Loucy (cell line): Measurements from ENCODE around the gene KRTAP17-1.

Source experiments
- H2AFZ ChIP-seq: fragments of 200-600 bp; sonication (generic); 2 replicates; pipeline ENCODE4 v1.6.0; 2016; ENCODE audit warnings: antibody characterized with exemption, mild to moderate bottlenecking, low read length, moderate library complexity
- H3F3A ChIP-seq: fragments of 200-600 bp; 2 replicates; pipeline ENCODE4 v1.6.0; 2016; ENCODE audit warnings: antibody characterized with exemption, low read depth, mild to moderate bottlenecking
- H3K27me3 ChIP-seq: fragments of 200-600 bp; sonication (generic); 2 replicates; pipeline ENCODE4 v1.6.1; 2014; ENCODE audit warnings: low read length, mild to moderate bottlenecking; ENCODE audit not compliant: insufficient read depth, poor library complexity, severe bottlenecking
- H3K36me3 ChIP-seq: fragments of 200-600 bp; sonication (generic); 2 replicates; pipeline ENCODE4 v1.6.1; 2016; ENCODE audit warnings: low read length; ENCODE audit not compliant: insufficient read depth
- H3K4me1 ChIP-seq: fragments of 200-600 bp; sonication (generic); 2 replicates; pipeline ENCODE4 v1.5.1; 2014; ENCODE audit warnings: low read length, mild to moderate bottlenecking; ENCODE audit not compliant: insufficient read depth, poor library complexity, severe bottlenecking
- H3K4me2 ChIP-seq: fragments of 200-600 bp; sonication (generic); 2 replicates; pipeline ENCODE4 v1.6.0; 2014; ENCODE audit warnings: antibody characterized with exemption, low read length, low read depth, mild to moderate bottlenecking; ENCODE audit not compliant: poor library complexity, severe bottlenecking
- H3K4me3 ChIP-seq: fragments of 200-600 bp; sonication (generic); 2 replicates; pipeline ENCODE4 v1.5.1; 2014; ENCODE audit warnings: low read length, mild to moderate bottlenecking, mixed read lengths; ENCODE audit not compliant: poor library complexity, severe bottlenecking
- H3K79me2 ChIP-seq: fragments of 200-600 bp; sonication (generic); 2 replicates; pipeline ENCODE4 v1.6.1; 2014; ENCODE audit warnings: low read length; ENCODE audit not compliant: insufficient read depth
- H3K9ac ChIP-seq: fragments of 200-600 bp; sonication (generic); 2 replicates; pipeline ENCODE4 v1.6.0; 2014; ENCODE audit warnings: mild to moderate bottlenecking, low read depth, low read length, moderate library complexity; ENCODE audit not compliant: poor library complexity, severe bottlenecking
- H3K9me2 ChIP-seq: fragments of 200-600 bp; sonication (generic); replicated peaks from 2 replicates; pipeline ENCODE4 v1.6.1; 2016; ENCODE audit warnings: low read depth, low read length, mixed read lengths
- H3K9me3 ChIP-seq: fragments of 200-600 bp; sonication (generic); 2 replicates; pipeline ENCODE4 v1.6.1; 2014; ENCODE audit warnings: mild to moderate bottlenecking, antibody characterized with exemption, low read length, low read depth; ENCODE audit not compliant: insufficient read depth
- H4K20me1 ChIP-seq: fragments of 200-600 bp; sonication (generic); 2 replicates; pipeline ENCODE4 v1.6.0; 2014; ENCODE audit warnings: antibody characterized with exemption, low read length, mild to moderate bottlenecking; ENCODE audit not compliant: insufficient read depth, poor library complexity, severe bottlenecking
- EZH2phosphoT487 ChIP-seq: fragments of 200-600 bp; IDR thresholded peaks from 2 replicates; pipeline ENCODE4 v1.6.1; 2018; ENCODE audit warnings: antibody characterized with exemption, mild to moderate bottlenecking, moderate library complexity, borderline replicate concordance
- TF ChIP-seq, protein P1 (sequence below): fragments of 200-600 bp; sonication (generic); conservative IDR thresholded peaks from 2 replicates; pipeline ENCODE4 v1.5.1; 2014; ENCODE audit warnings: mild to moderate bottlenecking, antibody characterized with exemption, low read length

KRTAP17-1 gene

GRCh38 chr17:41333836-41334235, 18.3 kb upstream of the KRTAP17-1 start:
- Histone ChIP-seq H3K4me1 (no peaks in the 10 kb centered on the region), H3F3A (no peaks in the 10 kb centered on the region), H3K36me3 (no peaks in the 10 kb centered on the region), H2AFZ (no peak overlapping the region), H3K9me2 (no peaks in the 10 kb centered on the region), H3K79me2 (no peaks in the 10 kb centered on the region), H3K4me3 (no peak overlapping the region), H4K20me1 (no peaks in the 10 kb centered on the region), H3K9ac (no peak overlapping the region), H3K9me3 (no peaks in the 10 kb centered on the region), H3K27me3 (no peaks in the 10 kb centered on the region), H3K4me2 (no peak overlapping the region)
- TF ChIP-seq EZH2phosphoT487: no peak

- Histone ChIP-seq H3K4me2 (no peak overlapping the region), H3K9ac (no peak overlapping the region)
These were observed 17.6 kb upstream of the KRTAP17-1 start for GRCh38 chr17:41333098-41333497.

DNA sequence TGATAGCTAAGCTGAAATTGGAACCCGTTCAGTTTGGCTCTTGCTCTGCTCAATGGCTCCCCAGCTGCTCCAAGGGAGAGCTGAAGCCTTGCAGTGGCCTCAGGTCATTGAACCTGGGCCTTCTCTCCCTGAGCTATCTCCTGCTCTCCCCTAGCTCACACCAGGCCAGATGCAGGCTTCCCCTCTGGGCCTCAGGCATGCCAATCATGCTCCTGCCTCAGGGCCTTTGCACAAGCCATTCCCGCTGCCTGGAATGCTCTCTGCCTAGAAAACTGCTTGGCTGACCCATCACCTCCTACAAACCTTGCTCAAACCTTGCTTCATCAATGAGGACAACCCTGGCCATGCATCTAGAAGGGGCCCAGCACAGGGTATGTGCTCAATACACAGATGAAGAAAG, 16.7 kb upstream of the KRTAP17-1 start:
- TF ChIP-seq, protein P1, sequence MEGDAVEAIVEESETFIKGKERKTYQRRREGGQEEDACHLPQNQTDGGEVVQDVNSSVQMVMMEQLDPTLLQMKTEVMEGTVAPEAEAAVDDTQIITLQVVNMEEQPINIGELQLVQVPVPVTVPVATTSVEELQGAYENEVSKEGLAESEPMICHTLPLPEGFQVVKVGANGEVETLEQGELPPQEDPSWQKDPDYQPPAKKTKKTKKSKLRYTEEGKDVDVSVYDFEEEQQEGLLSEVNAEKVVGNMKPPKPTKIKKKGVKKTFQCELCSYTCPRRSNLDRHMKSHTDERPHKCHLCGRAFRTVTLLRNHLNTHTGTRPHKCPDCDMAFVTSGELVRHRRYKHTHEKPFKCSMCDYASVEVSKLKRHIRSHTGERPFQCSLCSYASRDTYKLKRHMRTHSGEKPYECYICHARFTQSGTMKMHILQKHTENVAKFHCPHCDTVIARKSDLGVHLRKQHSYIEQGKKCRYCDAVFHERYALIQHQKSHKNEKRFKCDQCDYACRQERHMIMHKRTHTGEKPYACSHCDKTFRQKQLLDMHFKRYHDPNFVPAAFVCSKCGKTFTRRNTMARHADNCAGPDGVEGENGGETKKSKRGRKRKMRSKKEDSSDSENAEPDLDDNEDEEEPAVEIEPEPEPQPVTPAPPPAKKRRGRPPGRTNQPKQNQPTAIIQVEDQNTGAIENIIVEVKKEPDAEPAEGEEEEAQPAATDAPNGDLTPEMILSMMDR: no peak
- TF ChIP-seq EZH2phosphoT487: no peak
- no peak overlapping the region for H3K9ac ChIP-seq
- no peaks in the 10 kb centered on the region for H3K9me2 ChIP-seq
- no peaks in the 10 kb centered on the region for H3K79me2 ChIP-seq
- H3F3A ChIP-seq: no peaks in the 10 kb centered on the region
- H3K27me3 ChIP-seq: no peaks in the 10 kb centered on the region
- H3K4me3 ChIP-seq: no peak overlapping the region
- no peaks in the 10 kb centered on the region for H3K4me1 ChIP-seq
- no peaks in the 10 kb centered on the region for H4K20me1 ChIP-seq
- H2AFZ ChIP-seq: no peak overlapping the region
- no peaks in the 10 kb centered on the region for H3K9me3 ChIP-seq
- H3K36me3 ChIP-seq: no peaks in the 10 kb centered on the region
- no peak overlapping the region for H3K4me2 ChIP-seq

More at GRCh38 chr17:41333098-41333497, 17.6 kb upstream of the KRTAP17-1 start:
- Histone ChIP-seq H3K27me3 (no peaks in the 10 kb centered on the region), H3K36me3 (no peaks in the 10 kb centered on the region), H3K79me2 (no peaks in the 10 kb centered on the region), H3K4me1 (no peaks in the 10 kb centered on the region), H3K4me3 (no peak overlapping the region), H3K9me2 (no peaks in the 10 kb centered on the region), H3F3A (no peaks in the 10 kb centered on the region), H4K20me1 (no peaks in the 10 kb centered on the region), H3K9me3 (no peaks in the 10 kb centered on the region), H2AFZ (no peak overlapping the region)
- TF ChIP-seq EZH2phosphoT487: no peak
- TF ChIP-seq, protein P1: no peak

- Histone ChIP-seq H3K4me1 (no peaks in the 10 kb centered on the region), H3K36me3 (no peaks in the 10 kb centered on the region), H3K9me2 (no peaks in the 10 kb centered on the region), H3K9ac (no peak overlapping the region), H3K27me3 (no peaks in the 10 kb centered on the region), H2AFZ (no peak overlapping the region), H3K9me3 (no peaks in the 10 kb centered on the region), H4K20me1 (no peaks in the 10 kb centered on the region), H3K4me2 (no peak overlapping the region), H3K4me3 (no peak overlapping the region), H3F3A (no peaks in the 10 kb centered on the region), H3K79me2 (no peaks in the 10 kb centered on the region)
- no peak for TF ChIP-seq EZH2phosphoT487
- TF ChIP-seq, protein P1: no peak
These were observed 16.1 kb upstream of the KRTAP17-1 start for GRCh38 chr17:41331606-41332005.
